GM23248 (cell line): ENCODE results near the gene EDIL3. TPM values are rescaled to one million over a fixed set of nuclear protein-coding genes. Genes with fewer than 3 reads are reported as not detected.

ENCODE experiments used
- DNase-seq: peaks from one replicate; pipeline ENCODE4 v3.0.0-alpha.2; 2015
- H2AFZ ChIP-seq: fragments of 200-600 bp; sonication (generic); 2 replicates; pipeline ENCODE4 v1.6.1; 2016; ENCODE audit warnings: antibody characterized with exemption
- H3F3A ChIP-seq: fragments of 200-600 bp; sonication (generic); 2 replicates; pipeline ENCODE4 v1.6.1; 2016; ENCODE audit warnings: mild to moderate bottlenecking, antibody characterized with exemption, mixed run types; ENCODE audit not compliant: insufficient read depth
- H3K27ac ChIP-seq: fragments of 200-600 bp; sonication (generic); 2 replicates; pipeline ENCODE4 v1.5.1; 2016; ENCODE audit warnings: mild to moderate bottlenecking
- H3K27me3 ChIP-seq: fragments of 200-600 bp; sonication (generic); replicated peaks from 2 replicates; pipeline ENCODE4 v1.6.1; 2016; ENCODE audit warnings: mild to moderate bottlenecking; ENCODE audit not compliant: insufficient read depth
- H3K36me3 ChIP-seq: fragments of 200-600 bp; sonication (generic); 2 replicates; pipeline ENCODE4 v1.6.1; 2016; ENCODE audit warnings: low read depth, mild to moderate bottlenecking
- H3K4me1 ChIP-seq: fragments of 200-600 bp; sonication (generic); 2 replicates; pipeline ENCODE4 v1.6.1; 2016; ENCODE audit warnings: mild to moderate bottlenecking; ENCODE audit not compliant: insufficient read depth
- H3K4me2 ChIP-seq: fragments of 200-600 bp; sonication (generic); one replicate; pipeline ENCODE4 v1.6.1; 2016; ENCODE audit warnings: mild to moderate bottlenecking; ENCODE audit not compliant: unreplicated experiment
- H3K4me3 ChIP-seq: fragments of 200-600 bp; sonication (generic); 2 replicates; pipeline ENCODE4 v1.5.1; 2016; ENCODE audit warnings: mild to moderate bottlenecking
- H3K79me2 ChIP-seq: fragments of 200-600 bp; sonication (generic); 2 replicates; pipeline ENCODE4 v1.6.1; 2016; ENCODE audit warnings: mild to moderate bottlenecking; ENCODE audit not compliant: insufficient read depth
- H3K9ac ChIP-seq: fragments of 200-600 bp; sonication (generic); 2 replicates; pipeline ENCODE4 v1.6.1; 2016; ENCODE audit warnings: mild to moderate bottlenecking
- H3K9me2 ChIP-seq: fragments of 200-600 bp; sonication (generic); 2 replicates; pipeline ENCODE4 v1.6.1; 2016; ENCODE audit warnings: mixed run types, mild to moderate bottlenecking, moderate library complexity; ENCODE audit not compliant: insufficient read depth
- H3K9me3 ChIP-seq: fragments of 200-600 bp; sonication (generic); one replicate; pipeline ENCODE4 v1.6.1; 2017; ENCODE audit warnings: low read depth
- H4K20me1 ChIP-seq: fragments of 200-600 bp; sonication (generic); 2 replicates; pipeline ENCODE4 v1.6.0; 2016; ENCODE audit not compliant: insufficient read depth
- EZH2 ChIP-seq: fragments of 200-600 bp; sonication (generic); IDR thresholded peaks from 2 replicates; pipeline ENCODE4 v1.6.1; 2018; ENCODE audit warnings: antibody characterized with exemption, mild to moderate bottlenecking; ENCODE audit not compliant: insufficient read depth, poor library complexity, severe bottlenecking
- EZH2phosphoT487 ChIP-seq: fragments of 200-600 bp; sonication (generic); IDR thresholded peaks from 2 replicates; pipeline ENCODE4 v1.6.1; 2018; ENCODE audit warnings: antibody characterized with exemption, moderate library complexity, mild to moderate bottlenecking, low read depth; ENCODE audit not compliant: insufficient read depth
- WGBS, 2 experiments: methylation state at CpG; one replicate each; pipeline ENCODE4 v1.1.6; 2015 to 2017; ENCODE audit warnings: low lambda C conversion rate in 2 of 2, low coverage in 1 of 2; ENCODE audit errors: missing lambda C conversion rate in 2 of 2; 5-methylcytosine and 5-hydroxymethylcytosine counted together
- in situ Hi-C: fragments of 300-500 bp; cut with MboI; formaldehyde crosslinking; loops from 2 replicates; pipeline ENCODE4 v1.15.0; 2020
- polyA plus RNA-seq: library from polyadenylated mRNA; unstranded; fragments of >200 nt; fragmentation: Nextera tagmentation; extraction: Ambion mirVana; gene quantifications from 2 replicates; pipeline ENCODE4 v1.2.1, GENCODE V29; 2016
- total RNA-seq: library from RNA; depleted of rRNA; stranded (reverse); fragments of >200 nt; shearing (Covaris generic); gene quantifications from 2 replicates; pipeline ENCODE4 v1.2.3, GENCODE V29; 2014

EDIL3 gene
- total and polyA plus RNA-seq, 2 experiments from 2014 or later: 17.7 to 24.1 TPM

GRCh38 chr5:84016085-84016484 lies 368.6 kb downstream of the EDIL3 start:
- Histone ChIP-seq H3K27ac (no peak overlapping the region), H3K4me1 (no peaks in the 10 kb centered on the region), H3K27me3 (no peaks in the 10 kb centered on the region), H3K36me3 (no peaks in the 10 kb centered on the region), H3K9ac (no peak overlapping the region), H4K20me1 (no peaks in the 10 kb centered on the region), H3K9me3 (no peaks in the 10 kb centered on the region), H3K4me3 (no peak overlapping the region), H2AFZ (no peak overlapping the region), H3K4me2 (no peak overlapping the region), H3K79me2 (no peaks in the 10 kb centered on the region), H3F3A (no peaks in the 10 kb centered on the region), H3K9me2 (no peaks in the 10 kb centered on the region)
- TF ChIP-seq EZH2phosphoT487 (no peak), EZH2 (no peak)
- in situ Hi-C loops: no loop called here
- WGBS, 2 experiments: 72 to 80% methylated on average over 3 of the region's 3 CpGs
- no peak for DNase-seq

DNA sequence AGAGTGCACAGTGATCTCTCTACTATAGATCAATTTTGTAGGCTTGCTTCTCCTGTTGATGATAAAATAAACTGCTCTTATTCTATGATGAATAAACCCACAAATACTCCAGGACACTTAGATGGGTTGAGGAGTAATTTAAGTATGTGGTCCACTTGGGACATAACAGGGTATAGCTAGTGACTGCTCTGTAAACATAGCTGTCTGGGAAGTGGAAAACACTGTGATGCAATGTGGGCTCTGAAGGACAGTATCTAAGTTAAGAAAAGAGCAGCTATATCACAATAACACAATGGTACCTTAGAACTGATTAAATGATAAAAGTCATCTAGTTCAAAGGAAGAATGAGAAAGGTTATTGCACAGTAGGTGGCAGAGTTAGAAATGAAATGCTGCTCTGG lies 369.7 kb downstream of the EDIL3 start:
- no peak for DNase-seq
- no peaks in the 10 kb centered on the region for H3K27me3 ChIP-seq
- in situ Hi-C loops: no loop called here

DNA sequence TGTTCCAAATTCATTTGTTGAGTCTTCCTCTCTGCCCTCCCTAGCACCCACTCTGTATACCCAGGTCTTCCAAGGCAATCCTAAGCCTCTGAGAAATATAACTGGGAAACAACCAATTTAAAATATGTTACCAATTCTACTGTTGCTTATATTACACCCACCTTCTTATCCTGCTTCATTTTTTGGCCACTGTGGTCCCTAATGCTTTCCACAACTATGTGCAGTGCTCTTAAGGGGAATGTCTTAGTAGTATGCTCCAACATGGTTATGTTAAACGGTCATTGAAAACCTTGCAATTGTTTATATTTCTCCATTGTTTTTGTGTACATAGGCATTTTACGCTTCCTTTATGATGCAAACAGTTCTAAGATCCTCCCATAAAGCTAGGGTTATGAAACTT lies 390.9 kb downstream of the EDIL3 start:
- Histone ChIP-seq H3K9me3 (no peaks in the 10 kb centered on the region), H3K79me2 (no peaks in the 10 kb centered on the region), H3K4me2 (no peak overlapping the region), H3K27ac (no peak overlapping the region), H3K36me3 (no peaks in the 10 kb centered on the region), H3K9me2 (no peaks in the 10 kb centered on the region), H3K4me3 (no peak overlapping the region), H3K9ac (no peak overlapping the region), H2AFZ (no peak overlapping the region), H3F3A (no peaks in the 10 kb centered on the region), H4K20me1 (no peaks in the 10 kb centered on the region), H3K4me1 (no peaks in the 10 kb centered on the region), H3K27me3 (no peaks in the 10 kb centered on the region)
- DNase-seq: no peak
- no peak for TF ChIP-seq EZH2
- TF ChIP-seq EZH2phosphoT487: no peak
- 47 to 53% methylated on average over 2 of the region's 2 CpGs for WGBS, 2 experiments
- in situ Hi-C loops: no loop called here

More for the DNA sequence above, 369.7 kb downstream of the EDIL3 start:
- Histone ChIP-seq H3K4me1 (no peaks in the 10 kb centered on the region), H3K9ac (no peak overlapping the region), H3K79me2 (no peaks in the 10 kb centered on the region), H3K36me3 (no peaks in the 10 kb centered on the region), H3K9me3 (no peaks in the 10 kb centered on the region), H3K9me2 (no peaks in the 10 kb centered on the region), H3K4me3 (no peak overlapping the region), H4K20me1 (no peaks in the 10 kb centered on the region), H2AFZ (no peak overlapping the region), H3F3A (no peaks in the 10 kb centered on the region), H3K27ac (no peak overlapping the region), H3K4me2 (no peak overlapping the region)
- no peak for TF ChIP-seq EZH2phosphoT487
- no peak for TF ChIP-seq EZH2

DNA sequence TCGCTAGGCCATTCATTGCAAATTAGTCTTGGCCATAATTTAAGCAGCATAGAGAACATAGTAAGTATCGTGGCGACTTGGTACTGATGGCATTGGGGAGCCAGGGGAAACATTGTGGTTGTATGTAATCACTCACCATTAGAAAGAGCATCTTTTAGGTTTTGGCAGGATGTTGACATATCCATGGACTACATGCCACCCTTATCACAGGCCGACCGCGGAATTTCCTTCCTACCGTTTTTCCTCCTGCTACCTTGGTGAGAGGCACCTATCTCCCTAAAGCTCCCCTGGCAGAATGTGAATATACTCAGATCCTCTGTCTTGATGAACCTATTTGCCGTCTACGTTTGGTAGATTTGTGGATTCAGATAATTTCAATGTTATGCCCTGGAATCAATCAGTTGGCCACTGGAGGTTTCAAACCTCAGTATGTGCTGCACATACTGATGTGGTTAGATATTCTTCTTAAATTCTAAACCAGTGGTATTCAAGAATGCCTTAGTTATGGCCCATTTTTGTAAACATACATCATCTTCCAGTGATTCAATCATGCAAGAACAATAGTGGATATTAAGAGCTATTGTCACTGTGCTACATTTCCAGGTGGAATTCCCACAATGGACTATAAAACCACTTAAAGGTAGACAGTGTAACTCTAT lies 393.0 kb downstream of the EDIL3 start:
- no peak overlapping the region for H3K4me3 ChIP-seq
- no peak overlapping the region for H3K9ac ChIP-seq
- no peaks in the 10 kb centered on the region for H3K9me2 ChIP-seq
- H3K4me1 ChIP-seq: no peaks in the 10 kb centered on the region
- in situ Hi-C loops: no loop called here
- no peak overlapping the region for H2AFZ ChIP-seq
- H3K4me2 ChIP-seq: no peak overlapping the region
- 79 to 81% methylated on average over 9 of the region's 9 CpGs for WGBS, 2 experiments
- no peak for DNase-seq
- no peaks in the 10 kb centered on the region for H3K36me3 ChIP-seq
- TF ChIP-seq EZH2: no peak
- TF ChIP-seq EZH2phosphoT487: no peak
- no peaks in the 10 kb centered on the region for H3K9me3 ChIP-seq
- no peaks in the 10 kb centered on the region for H4K20me1 ChIP-seq
- no peak overlapping the region for H3K27ac ChIP-seq
- no peaks in the 10 kb centered on the region for H3K27me3 ChIP-seq
- no peaks in the 10 kb centered on the region for H3F3A ChIP-seq
- no peaks in the 10 kb centered on the region for H3K79me2 ChIP-seq

DNA sequence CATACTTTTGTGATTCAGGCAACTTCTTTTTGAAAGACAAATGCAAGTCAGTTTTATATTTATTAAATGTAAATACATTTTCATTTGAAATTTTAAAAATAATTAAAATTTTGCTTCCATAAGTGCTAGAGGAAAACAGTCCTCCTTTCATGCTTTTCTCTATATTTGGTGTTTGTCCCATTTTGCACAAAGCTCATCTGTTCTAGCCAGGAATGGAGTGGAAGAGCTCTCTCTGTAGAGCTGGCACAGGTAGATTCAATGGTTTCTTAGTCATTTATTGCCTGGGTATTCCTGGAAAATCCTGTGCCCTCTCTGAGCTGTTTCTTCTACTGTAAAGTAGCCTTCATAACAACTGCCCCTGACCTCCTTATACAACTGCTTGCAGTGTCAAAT lies 396.4 kb downstream of the EDIL3 start:
- no peak overlapping the region for H2AFZ ChIP-seq
- no peaks in the 10 kb centered on the region for H3K9me3 ChIP-seq
- H3K4me3 ChIP-seq: no peak overlapping the region
- no peak overlapping the region for H3K9ac ChIP-seq
- H3F3A ChIP-seq: no peaks in the 10 kb centered on the region
- DNase-seq: no peak
- H3K27me3 ChIP-seq: no peaks in the 10 kb centered on the region
- in situ Hi-C loops: no loop called here
- no peaks in the 10 kb centered on the region for H3K4me1 ChIP-seq
- H3K27ac ChIP-seq: no peak overlapping the region
- H3K36me3 ChIP-seq: no peaks in the 10 kb centered on the region
- H3K79me2 ChIP-seq: no peaks in the 10 kb centered on the region
- no peaks in the 10 kb centered on the region for H4K20me1 ChIP-seq
- no peak overlapping the region for H3K4me2 ChIP-seq
- no peak for TF ChIP-seq EZH2
- no peak for TF ChIP-seq EZH2phosphoT487
- H3K9me2 ChIP-seq: no peaks in the 10 kb centered on the region
